ENCODE results near the gene PPP2R1B.
"Not testable (repeated sequence)": the region's sequence is repeated elsewhere in the genome, so short reads cannot be mapped to it uniquely, and the experiment has no call there.

The PPP2R1B gene

GRCh38 chr11:111765984-111766833 lies at the start of gene PPP2R1B:
TSS of gene PPP2R1B (minus strand) at chr11:111766389. CDS start at chr11:111766361, 28 bp downstream.
- peak; percentile 91 for DNase-seq (ENCODE audit: low spot score)

GRCh38 chr11:111815489-111815888 lies 49.3 kb upstream of the PPP2R1B start:
- DNase-seq (ENCODE audit: low spot score), result no peak

GRCh38 chr11:111814557-111815320 lies 48.5 kb upstream of the PPP2R1B start:
- DNase-seq (ENCODE audit: low spot score), result no peak

- no peak for DNase-seq (ENCODE audit: low spot score)
Observed at GRCh38 chr11:111814106-111814505, 47.9 kb upstream of the PPP2R1B start.

GRCh38 chr11:111812211-111812610 lies 46.0 kb upstream of the PPP2R1B start:
- no peak for DNase-seq (ENCODE audit: low spot score)

- no peak for DNase-seq (ENCODE audit: low spot score)
Observed at GRCh38 chr11:111811445-111811844, 45.3 kb upstream of the PPP2R1B start.

GRCh38 chr11:111808834-111809233 lies 42.6 kb upstream of the PPP2R1B start:
- no peak for DNase-seq (ENCODE audit: low spot score)

GRCh38 chr11:111808063-111808588 lies 41.9 kb upstream of the PPP2R1B start:
- DNase-seq (ENCODE audit: low spot score), result no peak

- DNase-seq (ENCODE audit: low spot score), result no peak
Observed at GRCh38 chr11:111807076-111807475, 40.9 kb upstream of the PPP2R1B start.

GRCh38 chr11:111801135-111801534 lies 34.9 kb upstream of the PPP2R1B start:
- no peak for DNase-seq (ENCODE audit: low spot score)

- DNase-seq (ENCODE audit: low spot score), result peak; percentile 13
Observed at GRCh38 chr11:111798279-111798678, 32.1 kb upstream of the PPP2R1B start.

GRCh38 chr11:111797145-111797581 lies 31.0 kb upstream of the PPP2R1B start:
- no peak for DNase-seq (ENCODE audit: low spot score)

- no peak for DNase-seq (ENCODE audit: low spot score)
Observed at GRCh38 chr11:111796696-111797095, 30.5 kb upstream of the PPP2R1B start.

GRCh38 chr11:111795334-111795985 lies 29.3 kb upstream of the PPP2R1B start:
- DNase-seq (ENCODE audit: low spot score), result no peak

- DNase-seq (ENCODE audit: low spot score), result no peak
Observed at GRCh38 chr11:111793863-111794262, 27.7 kb upstream of the PPP2R1B start.

GRCh38 chr11:111792955-111793500 lies 26.8 kb upstream of the PPP2R1B start:
- DNase-seq (ENCODE audit: low spot score), result no peak

- DNase-seq (ENCODE audit: low spot score), result no peak
Observed at GRCh38 chr11:111792314-111792713, 26.1 kb upstream of the PPP2R1B start.

GRCh38 chr11:111788464-111788863 lies 22.3 kb upstream of the PPP2R1B start:
- no peak for DNase-seq (ENCODE audit: low spot score)

- DNase-seq (ENCODE audit: low spot score), result no peak
Observed at GRCh38 chr11:111788051-111788450, 21.9 kb upstream of the PPP2R1B start.

GRCh38 chr11:111785886-111786412 lies 19.8 kb upstream of the PPP2R1B start:
- no peak for DNase-seq (ENCODE audit: low spot score)

GRCh38 chr11:111785076-111785475 lies 18.9 kb upstream of the PPP2R1B start:
- DNase-seq (ENCODE audit: low spot score), result no peak

- not testable (repeated sequence) for DNase-seq (ENCODE audit: low spot score)
Observed at GRCh38 chr11:111784311-111784710, 18.1 kb upstream of the PPP2R1B start.
